Activated T-helper 1 cell treated with anti-CD3 and anti-CD28 coated beads, Interleukin-2, amount 50 U/mL, for 16 hours (primary cell): ENCODE data around the gene POLD4.
A peak's percentile ranks its signal among the peaks of the same experiment; 100 is the strongest.

Source experiments
- DNase-seq, 2 donors: peaks; one replicate each; pipeline ENCODE4 v3.0.0-alpha.2; 2020; ENCODE audit warnings: low read depth in 1 of 2, low spot score in 1 of 2

The POLD4 gene

GRCh38 chr11:67371911-67372320 is 18.6 kb upstream of the POLD4 start:
- DNase-seq = no peak

- no peak for DNase-seq
Observed at GRCh38 chr11:67371189-67371910, 18.0 kb upstream of the POLD4 start.

GRCh38 chr11:67370351-67371076 is 17.2 kb upstream of the POLD4 start:
- DNase-seq = no peak

- DNase-seq = no peak
Observed at GRCh38 chr11:67369801-67370284, 16.5 kb upstream of the POLD4 start.

- no peak for DNase-seq
Observed at GRCh38 chr11:67369275-67369674, 15.9 kb upstream of the POLD4 start.

- DNase-seq = no peak
Observed at GRCh38 chr11:67368621-67369020, 15.3 kb upstream of the POLD4 start.

GRCh38 chr11:67367761-67368227 is 14.4 kb upstream of the POLD4 start:
- DNase-seq = no peak

GRCh38 chr11:67366961-67367760 is 13.8 kb upstream of the POLD4 start:
- no peak for DNase-seq

GRCh38 chr11:67366546-67366945 is 13.2 kb upstream of the POLD4 start:
- no peak for DNase-seq

- no peak for DNase-seq
Observed at GRCh38 chr11:67365736-67366444, 12.5 kb upstream of the POLD4 start.

- DNase-seq = no peak
Observed at GRCh38 chr11:67364783-67365722, 11.7 kb upstream of the POLD4 start.

- no peak for DNase-seq
Observed at GRCh38 chr11:67364169-67364568, 10.8 kb upstream of the POLD4 start.

- DNase-seq = no peak
Observed at GRCh38 chr11:67357831-67358670, 4.7 kb upstream of the POLD4 start.

- DNase-seq = peak; percentile 40 to 53
Observed at GRCh38 chr11:67356864-67357561, 3.7 kb upstream of the POLD4 start.

- no peak for DNase-seq
Observed at GRCh38 chr11:67356387-67356863, 3.1 kb upstream of the POLD4 start.

- DNase-seq = no peak
Observed at GRCh38 chr11:67355794-67356386, 2.5 kb upstream of the POLD4 start.

GRCh38 chr11:67355023-67355793 is 1.9 kb upstream of the POLD4 start:
- no peak for DNase-seq
